ENCODE results near the gene PLBD2.

Gene PLBD2

DNA sequence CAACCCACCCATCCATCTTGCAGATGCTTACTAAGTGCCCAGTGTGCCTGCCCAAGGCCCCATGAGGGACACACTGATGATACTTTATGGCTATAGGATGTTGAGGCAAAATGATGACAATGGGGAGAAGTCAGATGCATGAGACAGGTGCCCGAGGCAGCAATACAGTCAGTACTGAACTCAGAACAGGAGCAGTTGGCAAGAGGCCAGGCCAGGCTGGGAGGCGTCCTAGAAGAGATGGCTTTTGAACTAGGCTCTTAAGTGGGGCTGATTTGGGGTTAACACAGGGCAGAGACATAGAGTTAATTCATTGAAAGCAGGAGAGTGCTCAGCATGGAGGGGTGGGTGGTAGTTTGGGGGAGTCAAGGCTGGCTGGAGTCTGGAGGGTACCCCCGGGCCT lies 15.6 kb downstream of the PLBD2 start:
- H2AK5ac ChIP-seq (ENCODE audit: low read depth, low read length) = no peak overlapping the region
- H3K9ac ChIP-seq (ENCODE audit: low read depth, low read length, poor library complexity) = peak overlapping the region; percentile 21
- H2BK15ac ChIP-seq (ENCODE audit: low read length) = no peak overlapping the region
- no peaks in the 10 kb centered on the region for H3K4me1 ChIP-seq (ENCODE audit: control insufficient read depth in 2 of 2, insufficient read depth in 1 of 2, low read depth in 1 of 2, low read length in 2 of 2)
- H3K18ac ChIP-seq (ENCODE audit: low read length) = no peak overlapping the region
- no peak overlapping the region for H3K4me2 ChIP-seq (ENCODE audit: insufficient read depth, low read length, poor library complexity, severe bottlenecking)
- no peak overlapping the region for H4K8ac ChIP-seq (ENCODE audit: low read depth, low read length)
- H3K4me3 ChIP-seq (ENCODE audit: low read length in 2 of 2) = no peak overlapping the region
- no peak overlapping the region for H2AFZ ChIP-seq (ENCODE audit: low read length)
- no peak for DNase-seq (ENCODE audit: low spot score)
- peaks cover 11 to 57% of the 10 kb centered on the region in 2 donors for H3K36me3 ChIP-seq (replicated peaks in 1 of 2; ENCODE audit: control insufficient read depth in 2 of 2, insufficient read depth in 2 of 2, low read length in 2 of 2)
- no peak overlapping the region for H2BK12ac ChIP-seq (ENCODE audit: low read length)
- no peak overlapping the region for H3K23ac ChIP-seq (ENCODE audit: low read depth, low read length, poor library complexity)
- H3K4ac ChIP-seq (ENCODE audit: low read length) = no peak overlapping the region
- no peak overlapping the region for H3K14ac ChIP-seq (ENCODE audit: low read length)
- WGBS, 2 donors (ENCODE audit: extremely low coverage in 2 of 2, insufficient read length in 2 of 2, insufficient replicate concordance in 1 of 2) = no CpG with 5 or more reads among the region's 3 CpGs
- H4K91ac ChIP-seq (ENCODE audit: low read depth, low read length, poor library complexity) = no peak overlapping the region
- no peak overlapping the region for H3K27ac ChIP-seq (replicated peaks; ENCODE audit: low read length)
- no peaks in the 10 kb centered on the region for H3K27me3 ChIP-seq (ENCODE audit: control insufficient read depth in 3 of 3, insufficient read depth in 3 of 3, low read depth in 1 of 3, low read length in 3 of 3)
- peaks cover 0 to 2% of the 10 kb centered on the region in 2 donors for H3K9me3 ChIP-seq (replicated peaks in 1 of 2; ENCODE audit: control insufficient read depth in 2 of 2, insufficient read depth in 1 of 2, low read depth in 1 of 2, low read length in 2 of 2)
- peaks cover 3% of the 10 kb centered on the region for H3K79me1 ChIP-seq (ENCODE audit: low read depth, low read length)
- no peak overlapping the region for H2BK120ac ChIP-seq (ENCODE audit: low read depth, low read length)
- no peak overlapping the region for H2BK5ac ChIP-seq (ENCODE audit: low read length)

- no peak overlapping the region for H3K4me2 ChIP-seq (ENCODE audit: insufficient read depth, low read length, poor library complexity, severe bottlenecking)
- H3K14ac ChIP-seq (ENCODE audit: low read length) = no peak overlapping the region
- H2AFZ ChIP-seq (ENCODE audit: low read length) = no peak overlapping the region
- H2BK15ac ChIP-seq (ENCODE audit: low read length) = no peak overlapping the region
- H3K9me3 ChIP-seq (replicated peaks in 1 of 2; ENCODE audit: control insufficient read depth in 2 of 2, insufficient read depth in 1 of 2, low read depth in 1 of 2, low read length in 2 of 2) = peaks cover 0 to 2% of the 10 kb centered on the region in 2 donors
- H3K4ac ChIP-seq (ENCODE audit: low read length) = no peak overlapping the region
- no peak overlapping the region for H2AK5ac ChIP-seq (ENCODE audit: low read depth, low read length)
- H2BK12ac ChIP-seq (ENCODE audit: low read length) = no peak overlapping the region
- H4K8ac ChIP-seq (ENCODE audit: low read depth, low read length) = no peak overlapping the region
- no CpG with 5 or more reads among the region's 4 CpGs for WGBS, 2 donors (ENCODE audit: extremely low coverage in 2 of 2, insufficient read length in 2 of 2, insufficient replicate concordance in 1 of 2)
- no peak overlapping the region for H3K27ac ChIP-seq (replicated peaks; ENCODE audit: low read length)
- H3K4me3 ChIP-seq (ENCODE audit: low read length in 2 of 2) = no peak overlapping the region
- no peak overlapping the region for H3K9ac ChIP-seq (ENCODE audit: low read depth, low read length, poor library complexity)
- no peaks in the 10 kb centered on the region for H3K4me1 ChIP-seq (ENCODE audit: control insufficient read depth in 2 of 2, insufficient read depth in 1 of 2, low read depth in 1 of 2, low read length in 2 of 2)
- DNase-seq (ENCODE audit: low spot score) = no peak
- H3K23ac ChIP-seq (ENCODE audit: low read depth, low read length, poor library complexity) = no peak overlapping the region
- no peak overlapping the region for H4K91ac ChIP-seq (ENCODE audit: low read depth, low read length, poor library complexity)
- H3K79me1 ChIP-seq (ENCODE audit: low read depth, low read length) = peaks cover 3% of the 10 kb centered on the region
- H3K27me3 ChIP-seq (ENCODE audit: control insufficient read depth in 3 of 3, insufficient read depth in 3 of 3, low read depth in 1 of 3, low read length in 3 of 3) = no peaks in the 10 kb centered on the region
- no peak overlapping the region for H2BK120ac ChIP-seq (ENCODE audit: low read depth, low read length)
- H3K36me3 ChIP-seq (replicated peaks in 1 of 2; ENCODE audit: control insufficient read depth in 2 of 2, insufficient read depth in 2 of 2, low read length in 2 of 2) = peaks cover 11 to 57% of the 10 kb centered on the region in 2 donors
- H3K18ac ChIP-seq (ENCODE audit: low read length) = peak overlapping the region; percentile 16
- H2BK5ac ChIP-seq (ENCODE audit: low read length) = no peak overlapping the region
Observed at GRCh38 chr12:113374823-113375428, 16.5 kb downstream of the PLBD2 start.

- no peaks in the 10 kb centered on the region for H3K27me3 ChIP-seq (ENCODE audit: control insufficient read depth in 3 of 3, insufficient read depth in 3 of 3, low read depth in 1 of 3, low read length in 3 of 3)
- peaks cover 0 to 2% of the 10 kb centered on the region in 2 donors for H3K9me3 ChIP-seq (replicated peaks in 1 of 2; ENCODE audit: control insufficient read depth in 2 of 2, insufficient read depth in 1 of 2, low read depth in 1 of 2, low read length in 2 of 2)
- no peak overlapping the region for H3K23ac ChIP-seq (ENCODE audit: low read depth, low read length, poor library complexity)
- no peak overlapping the region for H2BK5ac ChIP-seq (ENCODE audit: low read length)
- H4K8ac ChIP-seq (ENCODE audit: low read depth, low read length) = no peak overlapping the region
- no peak overlapping the region for H3K18ac ChIP-seq (ENCODE audit: low read length)
- H2BK15ac ChIP-seq (ENCODE audit: low read length) = no peak overlapping the region
- H3K14ac ChIP-seq (ENCODE audit: low read length) = no peak overlapping the region
- H3K4me1 ChIP-seq (ENCODE audit: control insufficient read depth in 2 of 2, insufficient read depth in 1 of 2, low read depth in 1 of 2, low read length in 2 of 2) = peaks cover 6 to 12% of the 10 kb centered on the region in 2 donors
- no peak overlapping the region for H2AK5ac ChIP-seq (ENCODE audit: low read depth, low read length)
- no peak overlapping the region for H2BK120ac ChIP-seq (ENCODE audit: low read depth, low read length)
- H3K9ac ChIP-seq (ENCODE audit: low read depth, low read length, poor library complexity) = no peak overlapping the region
- no peak for DNase-seq (ENCODE audit: low spot score)
- H3K36me3 ChIP-seq (replicated peaks in 1 of 2; ENCODE audit: control insufficient read depth in 2 of 2, insufficient read depth in 2 of 2, low read length in 2 of 2) = peaks cover 12 to 53% of the 10 kb centered on the region in 2 donors
- no peaks in the 10 kb centered on the region for H3K79me1 ChIP-seq (ENCODE audit: low read depth, low read length)
- H2AFZ ChIP-seq (ENCODE audit: low read length) = no peak overlapping the region
- H3K27ac ChIP-seq (replicated peaks; ENCODE audit: low read length) = no peak overlapping the region
- H4K91ac ChIP-seq (ENCODE audit: low read depth, low read length, poor library complexity) = no peak overlapping the region
- H3K4ac ChIP-seq (ENCODE audit: low read length) = no peak overlapping the region
- H2BK12ac ChIP-seq (ENCODE audit: low read length) = no peak overlapping the region
- H3K4me3 ChIP-seq (ENCODE audit: low read length in 2 of 2) = no peak overlapping the region
- no peak overlapping the region for H3K4me2 ChIP-seq (ENCODE audit: insufficient read depth, low read length, poor library complexity, severe bottlenecking)
- no CpG with 5 or more reads among the region's 3 CpGs for WGBS, 2 donors (ENCODE audit: extremely low coverage in 2 of 2, insufficient read length in 2 of 2, insufficient replicate concordance in 1 of 2)
Observed at GRCh38 chr12:113378291-113378690, 19.9 kb downstream of the PLBD2 start.

GRCh38 chr12:113381220-113381619 lies 22.8 kb downstream of the PLBD2 start:
- Histone ChIP-seq H2BK12ac (ENCODE audit: low read length) (no peak overlapping the region), H3K27me3 (ENCODE audit: control insufficient read depth in 3 of 3, insufficient read depth in 3 of 3, low read depth in 1 of 3, low read length in 3 of 3) (no peaks in the 10 kb centered on the region), H3K79me1 (ENCODE audit: low read depth, low read length) (no peaks in the 10 kb centered on the region), H4K8ac (ENCODE audit: low read depth, low read length) (no peak overlapping the region), H3K27ac (replicated peaks; ENCODE audit: low read length) (no peak overlapping the region), H3K36me3 (replicated peaks in 1 of 2; ENCODE audit: control insufficient read depth in 2 of 2, insufficient read depth in 2 of 2, low read length in 2 of 2) (peaks cover 7 to 46% of the 10 kb centered on the region in 2 donors), H3K18ac (ENCODE audit: low read length) (no peak overlapping the region), H3K4me2 (ENCODE audit: insufficient read depth, low read length, poor library complexity, severe bottlenecking) (no peak overlapping the region), H4K91ac (ENCODE audit: low read depth, low read length, poor library complexity) (no peak overlapping the region), H3K4ac (ENCODE audit: low read length) (no peak overlapping the region), H3K4me3 (ENCODE audit: low read length in 2 of 2) (no peak overlapping the region), H2BK5ac (ENCODE audit: low read length) (no peak overlapping the region), H3K4me1 (ENCODE audit: control insufficient read depth in 2 of 2, insufficient read depth in 1 of 2, low read depth in 1 of 2, low read length in 2 of 2) (peaks cover 6 to 12% of the 10 kb centered on the region in 2 donors), H2AK5ac (ENCODE audit: low read depth, low read length) (peak overlapping the region; percentile 90), H3K9ac (ENCODE audit: low read depth, low read length, poor library complexity) (no peak overlapping the region), H3K14ac (ENCODE audit: low read length) (no peak overlapping the region), H2BK120ac (ENCODE audit: low read depth, low read length) (no peak overlapping the region), H2BK15ac (ENCODE audit: low read length) (no peak overlapping the region), H3K9me3 (replicated peaks in 1 of 2; ENCODE audit: control insufficient read depth in 2 of 2, insufficient read depth in 1 of 2, low read depth in 1 of 2, low read length in 2 of 2) (no peaks in the 10 kb centered on the region), H3K23ac (ENCODE audit: low read depth, low read length, poor library complexity) (no peak overlapping the region), H2AFZ (ENCODE audit: low read length) (peak overlapping the region; percentile 42)
- DNase-seq (ENCODE audit: low spot score) = no peak
- WGBS, 2 donors (ENCODE audit: extremely low coverage in 2 of 2, insufficient read length in 2 of 2, insufficient replicate concordance in 1 of 2) = no CpG with 5 or more reads among the region's 11 CpGs

Measured in neuronal stem cell (in vitro differentiated cells).